HepG2 (cell line): ENCODE measurements around the gene TBL3. TPM values are rescaled to one million over a fixed set of nuclear protein-coding genes. Genes with fewer than 3 reads are reported as not detected.

Source experiments
- ARID5B ChIP-seq: IDR thresholded peaks from 2 replicates; pipeline ENCODE4 v1.4.0; 2020; ENCODE audit warnings: mild to moderate bottlenecking, missing genetic modification reagents
- ATF7-NPFF ChIP-seq: sonication (generic); formaldehyde crosslinking; IDR thresholded peaks from 2 replicates; pipeline ENCODE4 v1.8.1; 2023; ENCODE audit warnings: mild to moderate bottlenecking, low read depth, missing genetic modification reagents, moderate library complexity
- GATAD2A ChIP-seq: IDR thresholded peaks from 2 replicates; pipeline ENCODE4 v1.6.1; 2016
- KDM2A ChIP-seq: sonication (generic); formaldehyde crosslinking; IDR thresholded peaks from 2 replicates; pipeline ENCODE4 v1.4.0; 2020; ENCODE audit warnings: low read depth, missing genetic modification reagents, borderline replicate concordance
- MXD3 ChIP-seq: IDR thresholded peaks from 2 replicates; pipeline ENCODE4 v1.6.1; 2016; ENCODE audit warnings: mild to moderate bottlenecking, missing biosample characterization, missing genetic modification reagents
- NFIC ChIP-seq: IDR thresholded peaks from 2 replicates; pipeline ENCODE4 v1.6.1; 2012; ENCODE audit warnings: mild to moderate bottlenecking, low read length, inconsistent platforms
- NR0B2 ChIP-seq: sonication (generic); formaldehyde crosslinking; IDR thresholded peaks from 2 replicates; pipeline ENCODE4 v1.4.0; 2020; ENCODE audit warnings: mild to moderate bottlenecking, missing genetic modification reagents
- POGK ChIP-seq: sonication (generic); formaldehyde crosslinking; conservative IDR thresholded peaks from 2 replicates; pipeline ENCODE4 v1.8.0; 2022; ENCODE audit warnings: mild to moderate bottlenecking, moderate library complexity, missing genetic modification reagents
- RELA ChIP-seq: sonication (generic); formaldehyde crosslinking; IDR thresholded peaks from 2 replicates; pipeline ENCODE4 v1.4.0; 2020; ENCODE audit warnings: missing genetic modification reagents
- RORA ChIP-seq: sonication (generic); formaldehyde crosslinking; IDR thresholded peaks from 2 replicates; pipeline ENCODE4 v1.5.0; 2020; ENCODE audit warnings: mild to moderate bottlenecking, missing genetic modification reagents, moderate library complexity
- TFAP4 ChIP-seq: sonication (generic); IDR thresholded peaks from 2 replicates; pipeline ENCODE4 v1.6.1; 2016; ENCODE audit warnings: low read depth, borderline replicate concordance
- TFDP2 ChIP-seq: sonication (generic); formaldehyde crosslinking; IDR thresholded peaks from 2 replicates; pipeline ENCODE4 v1.4.0; 2020; ENCODE audit warnings: missing genetic modification reagents
- ZC3H4 ChIP-seq: sonication (generic); formaldehyde crosslinking; IDR thresholded peaks from 2 replicates; pipeline ENCODE4 v1.4.0; 2020; ENCODE audit warnings: missing genetic modification reagents, borderline replicate concordance
- ZGPAT ChIP-seq: IDR thresholded peaks from 2 replicates; pipeline ENCODE4 v1.6.1; 2016; ENCODE audit warnings: mild to moderate bottlenecking
- ZNF234 ChIP-seq: sonication (generic); formaldehyde crosslinking; conservative IDR thresholded peaks from 2 replicates; pipeline ENCODE4 v1.5.1; 2020; ENCODE audit warnings: mild to moderate bottlenecking, missing genetic modification reagents
- ZNF263 ChIP-seq: sonication (generic); formaldehyde crosslinking; IDR thresholded peaks from 2 replicates; pipeline ENCODE4 v1.4.0; 2020; ENCODE audit warnings: missing genetic modification reagents
- ZNF451 ChIP-seq: sonication (generic); formaldehyde crosslinking; IDR thresholded peaks from 2 replicates; pipeline ENCODE4 v1.5.0; 2020; ENCODE audit warnings: mild to moderate bottlenecking, missing genetic modification reagents
- ZNF652 ChIP-seq: IDR thresholded peaks from 2 replicates; pipeline ENCODE4 v1.6.1; 2016; ENCODE audit warnings: low read depth, borderline replicate concordance
- ZNF768 ChIP-seq: sonication (generic); formaldehyde crosslinking; IDR thresholded peaks from 2 replicates; pipeline ENCODE4 v1.4.0; 2020; ENCODE audit warnings: missing genetic modification reagents
- polyA plus RNA-seq, 8 experiments: library from polyadenylated mRNA; depleted of rRNA in 3 of 8; stranded (reverse) in 7 of 8; unstranded in 1 of 8; fragments of >200 nt; fragmentation: Illumina TruSeq in 4 of 8; extraction: Trizol in 4 of 8; gene quantifications; 2 replicates each; pipeline versions ENCODE4 v1.2.1 to v1.2.3, GENCODE V29; 2011 to 2016; ENCODE audit warnings: low read depth in 4 of 8, missing spikeins in 1 of 8, mixed read lengths in 1 of 8; ENCODE audit not compliant: insufficient read depth in 1 of 8
- total RNA-seq, 5 experiments: library from RNA; depleted of rRNA; stranded (reverse); fragments of >200 nt; fragmentation: Illumina TruSeq; extraction: Trizol; gene quantifications; 2 replicates each; pipeline ENCODE4 v1.2.3, GENCODE V29; 2016; ENCODE audit warnings: low read depth in 1 of 5

Gene TBL3
- total and polyA plus RNA-seq, 2 of the 13 experiments (the other 11 are each of a cell fraction or from before 2014, with no cell fraction given): 16.8 to 38.0 TPM

GRCh38 chr16:1923299-1924034 is 48.4 kb upstream of the TBL3 start (continued):
- 0 out of 2 replicates have a peak, but pooled peaks have one; percentile 30 for TF ChIP-seq ZGPAT (CRISPR knock-in tag)
- TF ChIP-seq ZC3H4 (CRISPR knock-in tag): no peak
- TF ChIP-seq MXD3 (CRISPR knock-in tag): peak; percentile 31; the same call in 1 of the 2 replicates
- TF ChIP-seq NR0B2 (CRISPR knock-in tag): no peak
- no peak for TF ChIP-seq RELA
- peak; percentile 24; the same call in 1 of the 2 replicates for TF ChIP-seq ZNF768 (CRISPR knock-in tag)
- 0 out of 2 replicates have a peak, but pooled peaks have one; percentile 47 for TF ChIP-seq ZNF263 (CRISPR knock-in tag)
- 0 out of 2 replicates have a peak, but pooled peaks have one; percentile 21 for TF ChIP-seq POGK
- peak; percentile 16; the same call in 1 of the 2 replicates for TF ChIP-seq TFAP4
- TF ChIP-seq TFDP2: 0 out of 2 replicates have a peak, but pooled peaks have one; percentile 16
- TF ChIP-seq NFIC: no peak
- 0 out of 2 replicates have a peak, but pooled peaks have one; percentile 27 for TF ChIP-seq ATF7-NPFF (CRISPR knock-in tag)
- no peak for TF ChIP-seq ZNF652
- TF ChIP-seq ARID5B: peak; percentile 8; the same call in 1 of the 2 replicates
- TF ChIP-seq GATAD2A (CRISPR knock-in tag): peak; percentile 37
- TF ChIP-seq RORA: no peak
- no peak for TF ChIP-seq ZNF451 (CRISPR knock-in tag)
- TF ChIP-seq KDM2A (CRISPR knock-in tag): 0 out of 2 replicates have a peak, but pooled peaks have one; percentile 27
- no peak for TF ChIP-seq ZNF234 (CRISPR knock-in tag)
